LoVo (cell line): ENCODE results near the gene S100A8.

ENCODE experiments used
- DNase-seq: peaks from one replicate; pipeline ENCODE4 v3.0.0-alpha.2; 2016; ENCODE audit warnings: low spot score

The S100A8 gene

DNA sequence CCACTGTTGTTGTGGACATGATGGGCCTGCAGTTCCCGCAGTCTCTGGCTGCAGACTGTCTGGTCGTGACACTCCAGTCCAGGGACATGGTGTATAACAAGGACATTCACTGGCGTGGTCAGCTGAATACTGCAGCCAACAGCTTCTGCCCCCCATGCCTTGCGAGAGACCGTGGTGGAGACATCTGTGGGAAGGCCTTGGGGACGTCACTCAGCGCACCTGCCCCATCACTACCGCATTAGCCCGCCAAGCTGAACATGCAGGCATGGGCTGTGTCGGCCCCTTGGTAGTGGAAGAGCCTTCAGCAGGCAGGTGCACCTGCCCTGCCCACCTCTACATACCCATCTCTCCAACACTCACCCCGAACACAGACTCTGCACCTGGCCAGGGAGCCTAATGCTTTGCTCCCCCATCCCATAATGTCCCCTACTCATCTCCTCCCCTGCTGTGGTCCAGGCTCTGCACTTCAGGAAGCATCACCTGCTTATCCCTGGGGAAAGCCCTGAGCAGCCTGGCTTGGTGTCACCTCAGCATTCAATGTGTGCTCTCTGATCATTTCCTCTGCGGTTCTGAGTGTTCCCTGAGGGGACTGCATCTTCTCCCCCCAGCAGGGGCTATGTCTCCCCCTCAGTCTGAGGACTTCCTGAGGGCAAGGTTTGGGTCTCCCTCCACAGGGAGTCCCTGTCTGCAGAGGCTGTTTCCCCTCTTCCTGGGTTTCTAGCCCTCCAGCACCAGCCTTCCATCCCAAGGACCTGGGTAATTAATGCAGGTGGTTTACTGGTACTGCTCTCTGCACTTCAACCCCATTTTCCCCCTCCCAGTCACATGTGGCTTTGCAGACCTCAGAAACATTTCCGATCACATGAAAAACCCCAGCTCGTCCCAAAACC is 45.4 kb downstream of the S100A8 start:
- DNase-seq = no peak

DNA sequence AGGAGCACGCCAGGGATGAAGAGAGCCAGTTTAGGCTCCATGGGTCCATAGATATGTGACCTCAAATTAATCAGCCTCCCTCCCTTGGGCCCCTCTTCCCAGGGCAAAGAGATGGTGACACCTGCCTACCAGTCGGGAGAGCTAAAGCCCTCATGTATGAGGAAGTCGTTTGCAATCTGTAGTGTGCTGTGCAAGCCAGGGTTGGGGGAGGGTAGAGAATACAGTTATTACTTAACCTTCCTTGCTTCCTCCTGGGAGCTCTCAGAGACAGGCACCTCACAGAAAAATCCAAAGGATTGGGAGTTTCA is 46.2 kb downstream of the S100A8 start:
- no peak for DNase-seq

DNA sequence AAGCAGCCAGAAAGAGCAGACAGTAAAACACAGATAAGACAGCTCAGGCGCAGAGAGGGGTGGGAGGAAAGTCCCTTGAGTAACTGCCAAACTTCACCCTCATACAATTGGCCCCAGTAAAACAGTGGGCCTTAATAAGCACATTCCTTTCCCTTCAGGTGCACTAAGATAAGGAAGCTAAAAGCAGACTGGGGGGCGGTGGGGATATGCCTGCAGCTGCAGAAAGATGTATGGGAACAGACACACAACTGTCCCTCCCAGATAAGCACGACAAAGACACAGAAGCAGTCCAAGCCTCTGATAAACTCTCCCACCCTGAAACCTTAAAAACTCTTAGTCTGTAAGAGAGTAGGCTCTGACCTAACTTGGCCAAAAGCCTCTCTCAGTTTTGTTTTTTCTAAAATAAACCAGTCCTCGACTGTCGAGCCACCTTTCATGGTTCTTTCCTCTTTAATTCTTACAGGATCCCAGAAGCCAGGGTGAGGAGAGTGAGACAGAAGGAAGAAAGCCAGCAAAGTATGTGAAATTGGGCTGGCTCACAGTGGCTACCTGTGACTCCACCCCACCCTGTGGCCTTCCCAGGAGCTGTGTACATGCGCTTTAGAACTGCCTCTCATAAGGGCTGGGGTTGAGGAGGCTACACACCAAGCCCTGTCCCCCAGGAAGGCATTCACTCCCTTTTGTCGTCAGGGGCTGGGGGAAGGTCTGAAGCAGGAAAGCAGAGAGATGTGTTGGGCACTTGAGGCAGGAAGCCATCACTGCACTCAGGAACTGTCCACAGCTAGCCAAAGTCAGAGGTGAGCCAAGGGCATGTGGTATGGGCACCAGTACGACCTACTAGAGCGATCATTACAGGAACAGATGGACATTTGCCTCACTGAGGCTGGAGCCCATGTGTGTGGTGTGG is 46.8 kb downstream of the S100A8 start:
- no peak for DNase-seq

DNA sequence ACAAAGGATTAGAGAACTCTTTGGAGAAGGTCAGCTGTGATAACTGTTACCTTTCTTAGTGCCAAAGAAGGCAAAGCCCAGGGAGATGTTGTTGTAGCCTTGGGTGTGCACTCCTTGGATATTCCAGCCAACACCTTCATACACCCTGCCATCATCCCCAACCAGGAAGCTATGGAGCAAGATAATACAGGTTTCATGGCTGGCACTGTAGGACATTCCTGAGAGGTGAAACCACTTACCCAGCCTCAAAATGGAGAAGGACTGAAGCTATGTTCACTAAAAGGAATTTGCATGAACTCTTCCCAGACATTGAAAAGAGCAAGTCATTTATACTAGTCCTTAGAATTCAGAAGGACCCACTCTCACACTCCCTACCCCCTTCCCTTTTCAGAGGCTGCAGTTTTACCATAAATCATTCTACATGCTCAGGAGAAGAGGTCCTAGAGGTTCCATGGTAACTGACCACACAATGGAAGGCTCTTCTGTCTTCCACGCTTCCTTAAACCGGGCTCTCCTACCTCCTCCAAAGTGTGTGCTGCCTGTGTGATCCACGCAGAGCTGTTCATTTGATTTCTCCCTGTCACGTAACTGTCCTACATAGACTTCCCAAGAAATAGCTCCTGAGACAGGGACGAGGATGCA is 47.7 kb downstream of the S100A8 start:
- DNase-seq = no peak

DNA sequence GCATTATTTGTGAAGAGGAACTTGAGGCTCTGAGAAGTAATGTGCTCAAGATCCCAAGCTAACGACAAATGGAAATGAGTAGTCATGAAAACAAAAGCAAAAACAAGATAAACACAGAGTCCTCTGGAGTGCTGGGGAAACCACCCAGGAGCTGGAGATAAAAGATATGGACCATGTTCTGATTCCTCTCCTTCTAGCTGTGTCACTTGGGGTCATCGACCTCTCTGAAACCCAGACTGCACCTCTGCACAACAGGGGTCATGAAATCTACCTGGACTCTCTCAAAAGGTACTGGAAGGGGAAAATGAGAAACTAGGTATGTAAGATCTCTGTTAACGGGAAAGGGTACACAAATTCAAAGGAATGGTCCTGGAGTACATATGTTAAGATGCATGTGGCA is 48.7 kb downstream of the S100A8 start:
- DNase-seq = no peak

DNA sequence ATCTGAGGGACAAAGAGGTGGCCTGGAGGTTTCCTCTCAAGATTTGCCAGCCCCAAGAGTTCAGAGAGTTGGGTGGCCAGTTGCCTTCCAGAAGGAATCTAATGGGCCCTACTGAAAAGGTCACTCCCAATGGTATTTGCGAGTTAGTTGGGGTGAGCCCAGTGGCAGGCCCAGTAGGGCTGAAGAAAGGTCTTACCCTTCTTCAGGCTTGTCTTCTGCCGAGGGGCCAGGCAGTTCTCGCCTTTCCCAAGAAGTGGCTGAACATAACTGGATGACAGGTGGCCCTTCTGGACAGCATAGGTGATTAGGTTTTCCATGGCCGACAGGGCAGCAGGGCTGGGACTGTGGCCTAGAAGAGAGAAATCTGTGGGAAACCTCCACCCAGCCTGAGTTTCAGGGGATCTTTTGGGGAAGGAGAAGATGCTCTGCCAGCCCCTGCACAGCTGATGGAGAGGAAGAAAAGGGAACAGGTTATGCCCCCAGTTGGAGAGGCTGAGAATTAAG is 49.4 kb downstream of the S100A8 start:
- no peak for DNase-seq

DNA sequence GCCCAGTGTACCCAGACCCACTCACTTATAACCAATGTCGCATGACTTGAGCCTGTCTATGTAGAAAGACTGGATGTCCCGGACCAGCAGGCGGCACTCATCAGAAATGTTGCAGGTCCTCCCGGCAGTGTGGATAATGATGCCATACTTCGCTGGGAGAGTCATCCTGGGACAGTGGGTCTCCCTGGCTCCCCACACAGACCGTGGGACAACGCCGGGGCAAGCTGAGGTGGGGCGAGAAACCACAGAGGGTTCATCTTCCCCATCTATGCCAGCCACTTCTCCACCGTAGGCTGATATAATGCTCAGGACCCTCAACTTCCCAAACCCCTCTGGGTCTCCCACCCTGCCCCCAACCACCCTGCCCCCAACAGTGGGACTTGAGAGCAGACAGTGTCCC is 50.5 kb downstream of the S100A8 start:
- no peak for DNase-seq
